Adrenal gland (tissue), 12 donors: ENCODE results near the gene LATS1. TPM values are rescaled to one million over a fixed set of nuclear protein-coding genes. Genes with fewer than 3 reads are reported as not detected.

Experiments
- DNase-seq, 7 donors: peaks; one replicate each; pipeline ENCODE4 v3.0.0-alpha.2; 2019 to 2020
- H3K27ac ChIP-seq, 5 donors: fragments of 200-600 bp; sonication (generic) in 4 of 5; 1 replicate in 3 of 5; 2 replicates in 2 of 5; pipeline versions ENCODE4 v1.5.1 to v1.8.0; 2016 to 2020; ENCODE audit warnings: mild to moderate bottlenecking in 1 of 5
- H3K27me3 ChIP-seq: fragments of 200-600 bp; 2 replicates; pipeline ENCODE4 v1.8.0; 2021
- H3K36me3 ChIP-seq, 2 donors: fragments of 200-600 bp; replicated peaks in 1 of 2; 1 replicate in 1 of 2; 2 replicates in 1 of 2; pipeline versions ENCODE4 v1.5.1 to v1.8.0; 2018 to 2022
- H3K4me1 ChIP-seq, 2 donors: fragments of 200-600 bp; replicated peaks in 1 of 2; 1 replicate in 1 of 2; 2 replicates in 1 of 2; pipeline versions ENCODE4 v1.5.1 to v1.8.0; 2018 to 2021
- H3K4me3 ChIP-seq, 4 donors: fragments of 200-600 bp; sonication (generic) in 3 of 4; one replicate each; pipeline ENCODE4 v1.5.1; 2016 to 2018
- H3K9me3 ChIP-seq, 3 donors: fragments of 200-600 bp; sonication (generic) in 1 of 3; replicated peaks in 1 of 3; 1 replicate in 2 of 3; 2 replicates in 1 of 3; pipeline versions ENCODE4 v1.5.1 to v1.8.0; 2016 to 2021
- POLR2A ChIP-seq, 2 donors: fragments of 450-650 bp; IDR thresholded peaks; one replicate each; pipeline ENCODE4 v1.6.1; 2017; ENCODE audit warnings: antibody characterized with exemption in 2 of 2, mild to moderate bottlenecking in 2 of 2, moderate library complexity in 1 of 2
- WGBS, 4 donors: extraction: QIAGEN DNeasy Blood & Tissue Kit in 2 of 4; methylation state at CpG; one replicate each; pipeline versions ENCODE4 v1.1.5 to v1.1.7; 2013 to 2017; 5-methylcytosine and 5-hydroxymethylcytosine counted together
- intact Hi-C, 2 donors: fragments of 100-400 bp; cut with DNase I; formaldehyde crosslinking; loops; one replicate each; pipeline versions ENCODE4 v1.14.1 to v1.15.0; 2022 to 2023
- polyA plus RNA-seq, 3 donors: library from polyadenylated mRNA; stranded (reverse); fragments of 200-250 nt in 2 of 3; fragments of 350-450 nt in 1 of 3; fragmentation: Illumina TruSeq in 1 of 3; extraction: RNeasy Lipid Tissue Mini Kit (QIAGEN cat#74804) in 1 of 3; gene quantifications; one replicate each; pipeline ENCODE4 v1.2.3, GENCODE V29; 2013 to 2014
- small RNA-seq, 2 donors: library from RNA; depleted of rRNA; stranded (forward); fragments of <200 nt; gene quantifications; one replicate each; pipeline ENCODE3, GENCODE V24; 2016
- total RNA-seq, 9 donors: library from RNA; depleted of rRNA in 4 of 9; stranded (reverse); fragments of >200 nt in 4 of 9; fragments of 120-200 nt in 1 of 9; fragmentation: NEBNext Ultra II Directional in 1 of 9; extraction: Animal tissue kit (Norgen Biotek cat#: 25700) in 1 of 9; gene quantifications; one replicate each; pipeline versions ENCODE4 v1.1.0 to v1.2.4, GENCODE V29; 2013 to 2023
- TF ChIP-seq, protein P1 (sequence below), 6 experiments: fragments of 450-650 bp in 4 of 6; fragments of 200-600 bp in 2 of 6; sonication (generic) in 1 of 6; IDR thresholded peaks; 1 replicate in 5 of 6; 2 replicates in 1 of 6; pipeline versions ENCODE4 v1.5.1 to v1.8.0; 2016 to 2021; ENCODE audit warnings: antibody characterized with exemption in 6 of 6, mild to moderate bottlenecking in 2 of 6, moderate library complexity in 1 of 6
- donor health status: healthy with polysubstance abuse.
- donor health status: Bipolar disorder and iron deficiency.
- donor health status: DM: yes; HTN: yes; CAD: no.
- donor health status: DM: no; HTN: no; CAD: no.
- donor health status: DM: no; HTN: no; CAD: no.
- donor health status: DM: yes; HTN: yes; CAD: no.

Gene LATS1
- total and polyA plus RNA-seq, 12 donors = 6.2 to 39.6 (median 24.2) TPM

DNA sequence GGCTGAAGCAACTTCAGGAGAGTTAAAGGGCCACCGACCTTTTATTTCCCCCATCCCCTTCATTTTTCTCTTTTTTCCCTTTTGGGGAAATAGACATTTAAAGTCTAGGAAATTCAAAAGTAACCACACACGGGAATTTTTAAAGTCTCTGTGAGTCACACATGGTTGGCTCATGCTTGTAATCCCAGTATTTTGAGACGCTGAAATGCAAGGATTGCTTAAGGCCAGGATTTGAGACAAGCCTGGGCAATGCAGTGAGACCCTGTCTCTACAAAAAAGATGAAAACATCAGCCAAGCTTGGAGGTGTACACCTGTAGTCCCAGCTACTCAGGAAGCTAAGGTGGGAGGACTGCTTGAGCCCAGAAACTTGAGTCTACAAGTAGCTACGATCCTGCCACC is 103.6 kb downstream of the LATS1 start:
- Histone ChIP-seq H3K36me3 (no peaks in the 10 kb centered on the region), H3K9me3 (no peaks in the 10 kb centered on the region), H3K4me3 (no peak overlapping the region), H3K4me1 (no peaks in the 10 kb centered on the region), H3K27ac (no peak overlapping the region), H3K27me3 (no peaks in the 10 kb centered on the region)
- TF ChIP-seq POLR2A (IDR thresholded peaks at IDR 0.05) = no peak
- TF ChIP-seq, protein P1, sequence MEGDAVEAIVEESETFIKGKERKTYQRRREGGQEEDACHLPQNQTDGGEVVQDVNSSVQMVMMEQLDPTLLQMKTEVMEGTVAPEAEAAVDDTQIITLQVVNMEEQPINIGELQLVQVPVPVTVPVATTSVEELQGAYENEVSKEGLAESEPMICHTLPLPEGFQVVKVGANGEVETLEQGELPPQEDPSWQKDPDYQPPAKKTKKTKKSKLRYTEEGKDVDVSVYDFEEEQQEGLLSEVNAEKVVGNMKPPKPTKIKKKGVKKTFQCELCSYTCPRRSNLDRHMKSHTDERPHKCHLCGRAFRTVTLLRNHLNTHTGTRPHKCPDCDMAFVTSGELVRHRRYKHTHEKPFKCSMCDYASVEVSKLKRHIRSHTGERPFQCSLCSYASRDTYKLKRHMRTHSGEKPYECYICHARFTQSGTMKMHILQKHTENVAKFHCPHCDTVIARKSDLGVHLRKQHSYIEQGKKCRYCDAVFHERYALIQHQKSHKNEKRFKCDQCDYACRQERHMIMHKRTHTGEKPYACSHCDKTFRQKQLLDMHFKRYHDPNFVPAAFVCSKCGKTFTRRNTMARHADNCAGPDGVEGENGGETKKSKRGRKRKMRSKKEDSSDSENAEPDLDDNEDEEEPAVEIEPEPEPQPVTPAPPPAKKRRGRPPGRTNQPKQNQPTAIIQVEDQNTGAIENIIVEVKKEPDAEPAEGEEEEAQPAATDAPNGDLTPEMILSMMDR (IDR thresholded peaks at IDR 0.05) = no peak
- 80 to 93% (median 85%) methylated on average over 4 of the region's 4 CpGs for WGBS, 4 donors
- intact Hi-C loops = no loop called here
- DNase-seq = no peak

DNA sequence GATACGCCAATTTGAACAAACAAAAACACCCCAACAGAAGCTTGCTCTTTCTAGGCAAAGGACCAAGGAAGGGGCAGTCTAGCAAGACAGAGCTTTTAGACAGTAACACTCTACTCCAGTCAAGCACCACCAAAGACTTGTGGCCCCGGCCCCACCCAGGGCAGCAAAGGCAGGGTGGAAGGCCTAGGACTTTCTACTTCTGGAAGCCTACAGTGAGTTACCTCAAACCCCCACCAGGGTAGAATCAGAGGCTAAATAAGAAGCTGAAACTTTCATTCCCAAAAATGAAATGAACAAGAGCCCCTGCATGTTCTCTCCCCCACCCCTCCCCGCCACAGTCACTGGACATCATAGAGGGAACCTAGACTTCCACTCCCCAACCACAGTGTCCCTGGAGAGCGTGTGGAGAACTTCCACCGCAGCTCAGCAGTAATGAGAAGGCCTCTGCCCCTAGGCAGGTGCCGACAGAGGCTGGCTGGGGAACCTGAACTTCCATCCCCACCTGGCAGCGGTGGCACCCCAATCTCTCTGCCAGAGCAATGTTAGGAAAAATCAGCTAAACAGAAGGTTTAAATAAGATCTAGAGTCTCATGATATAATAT is 109.4 kb downstream of the LATS1 start:
- Histone ChIP-seq H3K4me1 (no peaks in the 10 kb centered on the region), H3K36me3 (no peaks in the 10 kb centered on the region), H3K9me3 (no peaks in the 10 kb centered on the region), H3K4me3 (no peak overlapping the region), H3K27me3 (no peaks in the 10 kb centered on the region), H3K27ac (no peak overlapping the region)
- WGBS, 4 donors = 95 to 96% (median 96%) methylated on average over 5 to 7 of the region's 7 CpGs
- intact Hi-C loops = no loop called here
- DNase-seq = no peak
- TF ChIP-seq, protein P1 (IDR thresholded peaks at IDR 0.05) = no peak
- no peak for TF ChIP-seq POLR2A (IDR thresholded peaks at IDR 0.05)

Small RNA genes lying within 50 kb of the gene (small RNA-seq; reads per million reads assigned to genes)
- 0 reads per million in 2 donors for gene RF00019

Other genes with a start within 250 kb of the LATS1 start
- 10 to 100 TPM in 1 of 9 donors, 1 to 10 TPM in 6, under 1 TPM in 2; 0.44 to 12.0 (median 1.9) TPM for gene ZC3H12D, start 233.1 kb downstream of the LATS1 start, total RNA-seq
- gene ZC3H12D, start 233.1 kb downstream of the LATS1 start, polyA plus RNA-seq = 1 to 10 TPM in 1 of 3 donors, under 1 TPM in 2; 0.48 to 2.5 (median 0.77) TPM
- 10 to 100 TPM; 17.8 to 56.9 (median 26.2) TPM for gene PPIL4, start 172.1 kb downstream of the LATS1 start, total RNA-seq
- 10 to 100 TPM; 15.1 to 38.6 (median 19.1) TPM for gene PPIL4, start 172.1 kb downstream of the LATS1 start, polyA plus RNA-seq
- gene GINM1, start 151.7 kb downstream of the LATS1 start, total RNA-seq = 10 to 100 TPM; 43.4 to 74.4 (median 56.8) TPM
- gene GINM1, start 151.7 kb downstream of the LATS1 start, polyA plus RNA-seq = 10 to 100 TPM; 21.0 to 69.6 (median 33.0) TPM
- 10 to 100 TPM in 6 of 9 donors, 1 to 10 TPM in 3; 7.4 to 24.2 (median 12.4) TPM for gene KATNA1, start 69.4 kb downstream of the LATS1 start, total RNA-seq
- 10 to 100 TPM in 1 of 3 donors, 1 to 10 TPM in 2; 6.9 to 15.1 (median 6.9) TPM for gene KATNA1, start 69.4 kb downstream of the LATS1 start, polyA plus RNA-seq
- gene NUP43, start 28.4 kb upstream of the LATS1 start, total RNA-seq = 10 to 100 TPM in 7 of 9 donors, 1 to 10 TPM in 2; 9.1 to 36.2 (median 26.0) TPM
- 10 to 100 TPM in 1 of 3 donors, 1 to 10 TPM in 2; 6.2 to 18.6 (median 6.7) TPM for gene NUP43, start 28.4 kb upstream of the LATS1 start, polyA plus RNA-seq
- gene PCMT1, start 31.6 kb upstream of the LATS1 start, total RNA-seq = 100 to 1,000 TPM in 1 of 9 donors, 10 to 100 TPM in 8; 55.7 to 103 (median 61.9) TPM
- 100 to 1,000 TPM in 1 of 3 donors, 10 to 100 TPM in 2; 15.9 to 113 (median 18.3) TPM for gene PCMT1, start 31.6 kb upstream of the LATS1 start, polyA plus RNA-seq
- 10 to 100 TPM in 8 of 9 donors, 1 to 10 TPM in 1; 7.8 to 59.9 (median 44.0) TPM for gene LRP11, start 146.3 kb upstream of the LATS1 start, total RNA-seq
- 10 to 100 TPM in 1 of 3 donors, 1 to 10 TPM in 2; 2.6 to 65.1 (median 9.7) TPM for gene LRP11, start 146.3 kb upstream of the LATS1 start, polyA plus RNA-seq
- gene RAET1E, start 180.0 kb upstream of the LATS1 start, total RNA-seq = 1 to 10 TPM in 5 of 9 donors, under 1 TPM in 3, not detected in 1; 0.17 to 9.2 (median 1.1) TPM
- gene RAET1E, start 180.0 kb upstream of the LATS1 start, polyA plus RNA-seq = 1 to 10 TPM in 1 of 3 donors, under 1 TPM in 2; 0.30 to 2.8 (median 0.32) TPM
- gene RAET1G, start 205.0 kb upstream of the LATS1 start, total RNA-seq = 10 to 100 TPM in 5 of 9 donors, 1 to 10 TPM in 3, under 1 TPM in 1; 0.22 to 29.8 (median 11.6) TPM
- gene RAET1G, start 205.0 kb upstream of the LATS1 start, polyA plus RNA-seq = 10 to 100 TPM in 2 of 3 donors, 1 to 10 TPM in 1; 3.1 to 40.7 (median 11.5) TPM
- 1 to 10 TPM in 1 of 9 donors, under 1 TPM in 6, not detected in 2; 0.35 to 1.8 (median 0.54) TPM for gene ULBP2, start 223.9 kb upstream of the LATS1 start, total RNA-seq
- 1 to 10 TPM in 1 of 3 donors, under 1 TPM in 2; 0.16 to 1.7 (median 0.30) TPM for gene ULBP2, start 223.9 kb upstream of the LATS1 start, polyA plus RNA-seq
- under 1 TPM in 6 of 9 donors, not detected in 3; 0.06 to 0.68 (median 0.28) TPM for gene ULBP1, start 245.8 kb upstream of the LATS1 start, total RNA-seq
- under 1 TPM in 2 of 3 donors, not detected in 1; 0.03 to 0.88 TPM for gene ULBP1, start 245.8 kb upstream of the LATS1 start, polyA plus RNA-seq